Measurements from ENCODE around the gene ZNF497. TPM values are rescaled to one million over a fixed set of nuclear protein-coding genes. Genes with fewer than 3 reads are reported as not detected.

ZNF497 gene
- total and polyA plus RNA-seq, 2 of the 13 experiments (the other 11 are each of a cell fraction or from before 2014, with no cell fraction given) = 1.5 to 1.9 TPM

GRCh38 chr19:58326501-58326913 is 36.0 kb downstream of the ZNF497 start (continued):
- TF ChIP-seq ZMYM2 (CRISPR knock-in tag; IDR thresholded peaks at IDR 0.05) (no peak), ZNF281 (CRISPR knock-in tag; IDR thresholded peaks at IDR 0.05; ENCODE audit: borderline replicate concordance) (no peak), TRIM24 (CRISPR knock-in tag; IDR thresholded peaks at IDR 0.05) (no peak), MAX (IDR thresholded peaks at IDR 0.05) (no peak), ADNP (CRISPR knock-in tag; IDR thresholded peaks at IDR 0.05) (no peak), SP1 (IDR thresholded peaks at IDR 0.05) (no peak), SP1 (CRISPR knock-in tag; IDR thresholded peaks at IDR 0.05) (no peak), SMARCC2 (IDR thresholded peaks at IDR 0.05) (no peak), AKAP8 (CRISPR knock-in tag; IDR thresholded peaks at IDR 0.05) (no peak), DDIT3 (CRISPR knock-in tag; IDR thresholded peaks at IDR 0.05) (no peak), MTERF4 (CRISPR knock-in tag; IDR thresholded peaks at IDR 0.05) (0 out of 2 replicates have a peak, but pooled peaks have one; percentile 37), PHB2 (IDR thresholded peaks at IDR 0.05; ENCODE audit: partially characterized antibody) (no peak), MAF1 (CRISPR knock-in tag; IDR thresholded peaks at IDR 0.05; ENCODE audit: borderline replicate concordance) (no peak), ZFP37 (CRISPR knock-in tag; IDR thresholded peaks at IDR 0.05; ENCODE audit: borderline replicate concordance) (no peak), ZNF280D (CRISPR knock-in tag; IDR thresholded peaks at IDR 0.05) (0 out of 2 replicates have a peak, but pooled peaks have one; percentile 16), ZNF512 (CRISPR knock-in tag; IDR thresholded peaks at IDR 0.05) (no peak), ZNF512B (CRISPR knock-in tag; IDR thresholded peaks at IDR 0.05; ENCODE audit: borderline replicate concordance) (peak; percentile 68; the same call in 1 of the 2 replicates), CENPX (CRISPR knock-in tag; IDR thresholded peaks at IDR 0.05) (no peak), NFE2 (CRISPR knock-in tag; IDR thresholded peaks at IDR 0.05) (no peak)
